GM21515 (cell line): ENCODE results near the gene BTRC.

Experiments
- ATAC-seq: cut with Tn5 transposase; IDR thresholded peaks from one replicate; pipeline ENCODE4 v1.9.1; 2021; ENCODE audit not compliant: unreplicated experiment

BTRC gene

GRCh38 chr10:101476383-101476782, 122.4 kb downstream of the BTRC start:
- no peak for ATAC-seq

- no peak for ATAC-seq
These were observed 125.0 kb downstream of the BTRC start for GRCh38 chr10:101478956-101479355.

GRCh38 chr10:101481256-101481655, 127.3 kb downstream of the BTRC start:
- ATAC-seq, result no peak

GRCh38 chr10:101482568-101482967, 128.6 kb downstream of the BTRC start:
- no peak for ATAC-seq

GRCh38 chr10:101484175-101484745, 130.3 kb downstream of the BTRC start:
- ATAC-seq, result no peak

GRCh38 chr10:101485207-101485606, 131.2 kb downstream of the BTRC start:
- ATAC-seq, result no peak

GRCh38 chr10:101485681-101486554, 132.0 kb downstream of the BTRC start:
- no peak for ATAC-seq

- ATAC-seq, result no peak
These were observed 133.4 kb downstream of the BTRC start for GRCh38 chr10:101487399-101487798.

GRCh38 chr10:101489355-101489754, 135.4 kb downstream of the BTRC start:
- ATAC-seq, result no peak

GRCh38 chr10:101490026-101490425, 136.1 kb downstream of the BTRC start:
- no peak for ATAC-seq

GRCh38 chr10:101492205-101492604, 138.2 kb downstream of the BTRC start:
- ATAC-seq, result no peak

GRCh38 chr10:101492814-101493213, 138.8 kb downstream of the BTRC start:
- no peak for ATAC-seq

- ATAC-seq, result no peak
These were observed 139.3 kb downstream of the BTRC start for GRCh38 chr10:101493249-101493648.

- ATAC-seq, result no peak
These were observed 139.9 kb downstream of the BTRC start for GRCh38 chr10:101493782-101494281.

GRCh38 chr10:101494650-101495049, 140.7 kb downstream of the BTRC start:
- ATAC-seq, result no peak

GRCh38 chr10:101495324-101495925, 141.5 kb downstream of the BTRC start:
- ATAC-seq, result no peak

- ATAC-seq, result no peak
These were observed 150.5 kb downstream of the BTRC start for GRCh38 chr10:101504438-101504837.

- ATAC-seq, result no peak
These were observed 153.1 kb downstream of the BTRC start for GRCh38 chr10:101506829-101507661.

- ATAC-seq, result no peak
These were observed 153.9 kb downstream of the BTRC start for GRCh38 chr10:101507828-101508227.

- ATAC-seq, result no peak
These were observed 158.0 kb downstream of the BTRC start for GRCh38 chr10:101511938-101512337.

- no peak for ATAC-seq
These were observed 158.8 kb downstream of the BTRC start for GRCh38 chr10:101512738-101513137.
